Loucy (cell line): Measurements from ENCODE around the gene FGD5.

Experiments
- H2AFZ ChIP-seq: fragments of 200-600 bp; sonication (generic); 2 replicates; pipeline ENCODE4 v1.6.0; 2016; ENCODE audit warnings: antibody characterized with exemption, mild to moderate bottlenecking, low read length, moderate library complexity
- H3F3A ChIP-seq: fragments of 200-600 bp; 2 replicates; pipeline ENCODE4 v1.6.0; 2016; ENCODE audit warnings: antibody characterized with exemption, low read depth, mild to moderate bottlenecking
- H3K27me3 ChIP-seq: fragments of 200-600 bp; sonication (generic); 2 replicates; pipeline ENCODE4 v1.6.1; 2014; ENCODE audit warnings: low read length, mild to moderate bottlenecking; ENCODE audit not compliant: insufficient read depth, poor library complexity, severe bottlenecking
- H3K36me3 ChIP-seq: fragments of 200-600 bp; sonication (generic); 2 replicates; pipeline ENCODE4 v1.6.1; 2016; ENCODE audit warnings: low read length; ENCODE audit not compliant: insufficient read depth
- H3K4me1 ChIP-seq: fragments of 200-600 bp; sonication (generic); 2 replicates; pipeline ENCODE4 v1.5.1; 2014; ENCODE audit warnings: low read length, mild to moderate bottlenecking; ENCODE audit not compliant: insufficient read depth, poor library complexity, severe bottlenecking
- H3K4me2 ChIP-seq: fragments of 200-600 bp; sonication (generic); 2 replicates; pipeline ENCODE4 v1.6.0; 2014; ENCODE audit warnings: antibody characterized with exemption, low read length, low read depth, mild to moderate bottlenecking; ENCODE audit not compliant: poor library complexity, severe bottlenecking
- H3K4me3 ChIP-seq: fragments of 200-600 bp; sonication (generic); 2 replicates; pipeline ENCODE4 v1.5.1; 2014; ENCODE audit warnings: low read length, mild to moderate bottlenecking, mixed read lengths; ENCODE audit not compliant: poor library complexity, severe bottlenecking
- H3K79me2 ChIP-seq: fragments of 200-600 bp; sonication (generic); 2 replicates; pipeline ENCODE4 v1.6.1; 2014; ENCODE audit warnings: low read length; ENCODE audit not compliant: insufficient read depth
- H3K9ac ChIP-seq: fragments of 200-600 bp; sonication (generic); 2 replicates; pipeline ENCODE4 v1.6.0; 2014; ENCODE audit warnings: mild to moderate bottlenecking, low read depth, low read length, moderate library complexity; ENCODE audit not compliant: poor library complexity, severe bottlenecking
- H3K9me2 ChIP-seq: fragments of 200-600 bp; sonication (generic); replicated peaks from 2 replicates; pipeline ENCODE4 v1.6.1; 2016; ENCODE audit warnings: low read depth, low read length, mixed read lengths
- H3K9me3 ChIP-seq: fragments of 200-600 bp; sonication (generic); 2 replicates; pipeline ENCODE4 v1.6.1; 2014; ENCODE audit warnings: mild to moderate bottlenecking, antibody characterized with exemption, low read length, low read depth; ENCODE audit not compliant: insufficient read depth
- H4K20me1 ChIP-seq: fragments of 200-600 bp; sonication (generic); 2 replicates; pipeline ENCODE4 v1.6.0; 2014; ENCODE audit warnings: antibody characterized with exemption, low read length, mild to moderate bottlenecking; ENCODE audit not compliant: insufficient read depth, poor library complexity, severe bottlenecking
- EZH2phosphoT487 ChIP-seq: fragments of 200-600 bp; IDR thresholded peaks from 2 replicates; pipeline ENCODE4 v1.6.1; 2018; ENCODE audit warnings: antibody characterized with exemption, mild to moderate bottlenecking, moderate library complexity, borderline replicate concordance
- TF ChIP-seq, protein P1 (sequence below): fragments of 200-600 bp; sonication (generic); conservative IDR thresholded peaks from 2 replicates; pipeline ENCODE4 v1.5.1; 2014; ENCODE audit warnings: mild to moderate bottlenecking, antibody characterized with exemption, low read length

Gene FGD5

GRCh38 chr3:14786369-14786768 is 32.4 kb upstream of the FGD5 start:
- Histone ChIP-seq H3K27me3 (no peaks in the 10 kb centered on the region), H3F3A (no peaks in the 10 kb centered on the region), H3K4me2 (no peak overlapping the region), H3K9me2 (no peaks in the 10 kb centered on the region), H3K9me3 (no peaks in the 10 kb centered on the region; the same call in 1 of the 2 replicates), H4K20me1 (no peaks in the 10 kb centered on the region), H3K36me3 (no peaks in the 10 kb centered on the region), H3K4me1 (no peaks in the 10 kb centered on the region), H3K79me2 (no peaks in the 10 kb centered on the region), H3K9ac (no peak overlapping the region), H3K4me3 (no peak overlapping the region), H2AFZ (no peak overlapping the region)
- TF ChIP-seq EZH2phosphoT487, result no peak
- TF ChIP-seq, protein P1, sequence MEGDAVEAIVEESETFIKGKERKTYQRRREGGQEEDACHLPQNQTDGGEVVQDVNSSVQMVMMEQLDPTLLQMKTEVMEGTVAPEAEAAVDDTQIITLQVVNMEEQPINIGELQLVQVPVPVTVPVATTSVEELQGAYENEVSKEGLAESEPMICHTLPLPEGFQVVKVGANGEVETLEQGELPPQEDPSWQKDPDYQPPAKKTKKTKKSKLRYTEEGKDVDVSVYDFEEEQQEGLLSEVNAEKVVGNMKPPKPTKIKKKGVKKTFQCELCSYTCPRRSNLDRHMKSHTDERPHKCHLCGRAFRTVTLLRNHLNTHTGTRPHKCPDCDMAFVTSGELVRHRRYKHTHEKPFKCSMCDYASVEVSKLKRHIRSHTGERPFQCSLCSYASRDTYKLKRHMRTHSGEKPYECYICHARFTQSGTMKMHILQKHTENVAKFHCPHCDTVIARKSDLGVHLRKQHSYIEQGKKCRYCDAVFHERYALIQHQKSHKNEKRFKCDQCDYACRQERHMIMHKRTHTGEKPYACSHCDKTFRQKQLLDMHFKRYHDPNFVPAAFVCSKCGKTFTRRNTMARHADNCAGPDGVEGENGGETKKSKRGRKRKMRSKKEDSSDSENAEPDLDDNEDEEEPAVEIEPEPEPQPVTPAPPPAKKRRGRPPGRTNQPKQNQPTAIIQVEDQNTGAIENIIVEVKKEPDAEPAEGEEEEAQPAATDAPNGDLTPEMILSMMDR, result no peak

- no peaks in the 10 kb centered on the region for H3F3A ChIP-seq
- H3K27me3 ChIP-seq, result no peaks in the 10 kb centered on the region
- no peak overlapping the region for H3K4me2 ChIP-seq
- TF ChIP-seq, protein P1, result no peak
- TF ChIP-seq EZH2phosphoT487, result no peak
- no peaks in the 10 kb centered on the region for H3K4me1 ChIP-seq
- no peaks in the 10 kb centered on the region; the same call in 1 of the 2 replicates for H3K9me3 ChIP-seq
- no peaks in the 10 kb centered on the region for H4K20me1 ChIP-seq
- no peak overlapping the region for H2AFZ ChIP-seq
- no peak overlapping the region for H3K9ac ChIP-seq
- no peaks in the 10 kb centered on the region for H3K79me2 ChIP-seq
- no peaks in the 10 kb centered on the region for H3K9me2 ChIP-seq
- H3K36me3 ChIP-seq, result no peaks in the 10 kb centered on the region
- no peak overlapping the region for H3K4me3 ChIP-seq
Observed at GRCh38 chr3:14787630-14788029, 31.1 kb upstream of the FGD5 start.

GRCh38 chr3:14788644-14789043 is 30.1 kb upstream of the FGD5 start:
- Histone ChIP-seq H3K79me2 (no peaks in the 10 kb centered on the region), H3K36me3 (no peaks in the 10 kb centered on the region), H3K9me2 (no peaks in the 10 kb centered on the region), H2AFZ (no peak overlapping the region), H3K9ac (no peak overlapping the region), H3K4me3 (no peak overlapping the region), H3K9me3 (no peaks in the 10 kb centered on the region; the same call in 1 of the 2 replicates), H4K20me1 (no peaks in the 10 kb centered on the region), H3F3A (no peaks in the 10 kb centered on the region), H3K27me3 (no peaks in the 10 kb centered on the region), H3K4me1 (no peaks in the 10 kb centered on the region), H3K4me2 (no peak overlapping the region)
- TF ChIP-seq EZH2phosphoT487, result no peak
- TF ChIP-seq, protein P1, result no peak
